Stimulated activated CD4-positive, alpha-beta T cell treated with anti-CD3 and anti-CD28 coated beads, TNF-alpha, amount 100 ng/mL, for 1 hour (primary cell): ENCODE results near the gene SI.
"Not testable (repeated sequence)": the region's sequence is repeated elsewhere in the genome, so short reads cannot be mapped to it uniquely, and the experiment has no call there.

Source experiments
- DNase-seq, 3 donors: peaks; one replicate each; pipeline ENCODE4 v3.0.0-alpha.2; 2020; ENCODE audit warnings: low read depth in 3 of 3, low spot score in 1 of 3

The SI gene

GRCh38 chr3:165078293-165078692, at the start of gene SI:
SI (minus strand) TSS chr3:165078496; CDS start chr3:165076012, 2,484 bp downstream.
- no peak for DNase-seq

DNA sequence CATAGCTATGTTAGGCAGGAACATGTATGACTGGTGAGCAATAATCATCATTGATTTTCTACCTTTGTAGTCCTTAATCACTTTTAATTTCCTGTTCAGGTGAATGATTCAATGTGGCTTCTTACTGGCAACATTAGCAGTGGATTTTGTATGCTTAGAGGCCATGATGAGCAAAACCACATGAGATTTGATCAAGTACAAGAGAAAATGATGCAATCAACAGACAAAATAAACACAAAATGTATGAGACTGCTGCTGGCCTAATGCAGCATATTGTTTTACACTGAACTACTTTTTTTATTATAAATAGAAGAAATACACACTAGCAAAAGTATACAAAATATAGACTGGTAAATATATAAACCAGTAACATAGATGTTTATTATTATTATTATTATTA, 47.5 kb upstream of the SI start:
- DNase-seq = no peak

GRCh38 chr3:165111401-165111800, 33.1 kb upstream of the SI start:
- DNase-seq = no peak

- DNase-seq = no peak
Observed at GRCh38 chr3:165103616-165104015, 25.3 kb upstream of the SI start.

- DNase-seq = no peak
Observed at GRCh38 chr3:165082650-165083049, 4.4 kb upstream of the SI start.

DNA sequence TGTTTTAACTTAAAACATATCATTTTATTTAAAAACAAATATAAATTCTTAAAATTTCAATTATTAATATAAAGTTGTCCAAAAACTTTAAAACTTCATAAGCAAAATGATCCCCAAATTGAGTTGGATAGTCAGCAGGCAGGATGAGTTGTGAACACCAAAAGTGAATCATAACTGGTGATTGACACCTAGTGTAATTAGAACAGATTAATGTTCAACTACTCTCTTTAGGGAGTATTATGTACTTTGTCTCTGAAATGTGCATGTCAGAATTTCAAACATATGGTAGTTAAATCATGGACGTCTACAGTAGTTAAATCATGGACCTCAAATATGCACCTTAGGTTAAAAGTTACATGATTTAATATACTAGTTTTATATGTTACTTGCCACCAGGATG, 2.9 kb upstream of the SI start:
- DNase-seq = no peak

DNA sequence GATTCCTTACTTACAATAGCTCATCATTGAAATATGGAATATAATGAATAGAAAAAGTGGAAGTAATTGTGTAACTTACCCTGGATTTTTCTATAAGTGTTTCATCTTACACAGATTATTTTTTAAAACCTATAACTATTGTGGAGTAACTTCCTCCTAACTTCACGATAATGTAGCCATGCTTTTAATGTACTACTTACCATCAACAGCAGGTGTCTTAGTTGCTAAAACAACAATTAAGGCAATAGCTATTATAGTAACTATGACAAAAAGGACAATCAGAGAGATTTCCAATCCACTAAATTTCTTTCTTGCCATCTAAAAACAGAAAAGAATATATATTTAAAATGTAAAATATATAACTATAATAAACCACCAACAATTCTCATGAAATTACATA, 2.6 kb downstream of the SI start:
- no peak for DNase-seq

DNA sequence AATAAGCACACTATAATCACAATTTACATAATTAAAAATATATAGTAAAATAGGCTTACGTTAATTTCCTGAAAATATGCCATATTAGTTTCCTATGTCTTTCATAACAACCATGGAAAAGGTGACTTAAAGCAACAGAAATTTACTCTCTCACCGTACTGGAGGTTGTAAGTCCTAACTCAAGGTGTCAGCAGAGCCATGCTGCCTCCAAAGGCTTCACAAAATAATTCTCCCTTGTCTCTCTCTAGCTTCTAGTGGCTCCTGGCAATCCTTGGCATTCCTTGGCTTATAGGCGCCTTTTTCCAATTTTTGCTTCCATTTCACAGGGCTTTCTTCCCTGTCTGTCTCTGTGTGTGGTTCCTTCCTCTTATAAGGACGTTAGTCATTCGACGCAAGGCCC, 7.6 kb downstream of the SI start:
- DNase-seq = no peak

GRCh38 chr3:165056510-165056909, 21.8 kb downstream of the SI start:
- no peak for DNase-seq

GRCh38 chr3:165040186-165040585, 38.1 kb downstream of the SI start:
- DNase-seq = no peak

- DNase-seq = no peak
Observed at GRCh38 chr3:165011557-165011956, 66.7 kb downstream of the SI start.

DNA sequence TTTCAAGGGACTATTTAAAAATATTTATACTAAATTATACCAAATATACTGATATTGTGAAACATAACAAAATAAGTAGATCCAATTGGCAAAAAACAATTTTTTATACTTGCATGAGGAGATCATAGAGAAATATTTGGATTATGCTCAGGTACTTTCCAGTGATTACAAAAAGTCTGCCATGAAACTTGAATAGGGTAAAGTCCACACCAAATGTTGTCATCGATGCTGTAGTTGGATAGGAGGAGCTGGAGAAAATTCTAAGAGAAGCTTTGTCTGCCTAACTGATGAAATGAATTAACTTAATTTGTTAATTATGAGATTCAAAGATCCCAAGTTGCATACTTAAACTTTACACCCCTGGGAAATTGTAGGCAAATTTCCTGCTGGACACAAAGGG, 93.3 kb downstream of the SI start:
- DNase-seq = no peak

- no peak for DNase-seq
Observed at GRCh38 chr3:164962610-164963009, 115.7 kb downstream of the SI start.

DNA sequence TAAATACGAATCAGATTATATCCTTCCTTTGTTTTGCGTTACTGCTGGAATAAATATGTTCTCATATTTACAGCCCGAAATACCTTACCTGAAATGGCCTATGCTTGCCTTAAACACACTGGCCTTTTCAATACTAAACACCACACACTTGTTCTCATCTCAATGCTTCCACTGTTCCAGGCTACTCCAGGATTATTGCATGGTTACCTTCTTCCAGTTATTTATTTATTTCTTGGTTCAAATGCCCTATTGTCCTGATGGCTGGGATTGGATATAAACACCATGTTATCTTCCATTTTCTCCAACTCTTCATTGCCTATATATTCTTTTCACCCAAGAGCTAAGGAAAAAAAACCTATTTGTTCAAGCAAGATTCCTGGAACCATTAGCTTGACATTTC, 125.3 kb downstream of the SI start:
- no peak for DNase-seq

DNA sequence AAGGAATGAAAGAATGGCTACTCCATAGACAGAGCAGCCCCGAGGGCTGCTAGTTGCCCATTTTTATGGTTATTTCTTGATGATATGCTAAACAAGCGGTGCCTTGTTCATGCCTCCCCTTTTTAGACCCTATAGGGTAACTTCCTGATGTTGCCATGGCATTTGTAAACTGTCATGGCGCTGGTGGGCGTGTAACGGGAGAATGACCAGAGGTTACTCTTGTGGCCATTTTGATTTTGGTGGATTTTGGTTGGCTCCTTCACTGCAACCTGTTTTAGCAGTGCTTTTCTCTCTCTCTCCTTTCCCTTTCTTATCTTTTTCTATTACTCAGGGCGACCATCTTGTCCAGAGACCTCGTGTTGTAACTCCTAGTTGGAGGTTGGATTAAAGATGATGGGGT, 126.9 kb downstream of the SI start:
- DNase-seq = not testable (repeated sequence)

DNA sequence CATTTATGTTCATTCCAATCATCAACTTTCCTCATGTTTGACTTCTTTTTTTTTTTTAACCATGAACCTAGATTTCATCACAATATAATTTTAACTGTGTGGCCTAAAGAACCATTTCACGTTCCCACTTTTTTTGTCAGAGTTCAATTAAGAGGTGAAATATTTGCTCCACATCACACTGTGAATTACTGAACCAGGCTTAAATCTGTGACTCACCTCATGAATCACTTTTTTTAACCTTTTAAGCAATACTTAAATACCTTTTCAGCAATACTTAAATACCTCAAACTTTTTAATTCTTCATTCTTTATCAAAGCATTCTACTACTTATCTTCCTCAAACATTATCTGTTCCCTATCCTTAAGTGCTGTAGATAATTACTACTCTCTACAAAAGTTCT, 137.6 kb downstream of the SI start:
- no peak for DNase-seq

DNA sequence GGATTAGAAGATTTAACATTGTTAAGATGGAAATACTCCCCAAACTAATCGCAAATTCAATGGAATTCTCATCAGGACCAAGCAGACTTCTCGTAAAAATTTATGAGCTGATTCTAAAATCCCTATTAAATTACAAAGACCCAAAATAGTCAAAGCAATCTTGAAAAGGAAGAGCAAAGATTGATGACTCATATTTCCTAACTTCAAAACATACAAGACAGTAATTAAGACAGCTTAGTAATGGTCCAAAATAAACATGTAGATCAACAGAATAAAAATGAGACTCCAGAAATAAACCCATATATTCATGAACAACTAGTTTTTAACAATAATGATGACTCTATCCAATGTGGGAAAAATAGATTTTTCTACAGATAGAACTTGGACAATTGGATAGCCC, 148.7 kb downstream of the SI start:
- DNase-seq = no peak
